GM21529 (cell line): ENCODE data around the gene TLR2.
"Not testable (repeated sequence)": the region's sequence is repeated elsewhere in the genome, so short reads cannot be mapped to it uniquely, and the experiment has no call there.

Experiments
- ATAC-seq: cut with Tn5 transposase; IDR thresholded peaks from one replicate; pipeline ENCODE4 v1.9.1; 2021; ENCODE audit not compliant: unreplicated experiment

Gene TLR2

GRCh38 chr4:153655928-153656327, 28.2 kb upstream of the TLR2 start:
- no peak for ATAC-seq

DNA sequence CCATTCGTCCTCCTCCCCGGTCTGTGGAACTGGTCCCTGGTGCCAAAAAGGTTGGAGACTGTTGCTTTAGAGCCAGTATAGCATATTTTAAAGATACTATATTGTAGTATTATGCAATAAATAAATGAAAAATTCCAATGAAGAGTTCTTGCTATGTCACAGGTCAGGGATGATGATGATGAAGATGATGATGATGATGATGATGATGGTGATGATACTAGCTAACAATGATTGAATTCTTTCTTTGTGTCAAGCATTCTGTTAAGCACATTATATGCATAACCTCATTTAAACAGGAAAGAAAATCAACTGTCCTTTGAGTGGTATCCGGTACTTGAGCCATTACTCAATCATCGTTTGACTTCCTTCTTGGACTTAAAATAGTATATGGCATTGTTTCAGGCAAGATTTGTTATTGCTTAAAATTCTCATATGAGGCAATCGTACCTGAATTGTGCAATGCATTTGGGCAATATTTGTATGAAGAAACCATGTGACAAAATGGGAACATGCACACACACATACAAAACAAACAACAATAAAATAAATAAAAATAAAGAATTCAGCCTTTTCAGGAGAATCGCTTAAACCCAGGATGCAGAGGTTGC, 22.8 kb upstream of the TLR2 start:
- ATAC-seq: no peak

GRCh38 chr4:153661908-153662307, 22.2 kb upstream of the TLR2 start:
- no peak for ATAC-seq

- no peak for ATAC-seq
These were observed 20.4 kb upstream of the TLR2 start for GRCh38 chr4:153663667-153664066.

- not testable (repeated sequence) for ATAC-seq
These were observed 17.6 kb upstream of the TLR2 start for GRCh38 chr4:153666505-153666904.

- no peak for ATAC-seq
These were observed 15.4 kb upstream of the TLR2 start for GRCh38 chr4:153668647-153669046.

DNA sequence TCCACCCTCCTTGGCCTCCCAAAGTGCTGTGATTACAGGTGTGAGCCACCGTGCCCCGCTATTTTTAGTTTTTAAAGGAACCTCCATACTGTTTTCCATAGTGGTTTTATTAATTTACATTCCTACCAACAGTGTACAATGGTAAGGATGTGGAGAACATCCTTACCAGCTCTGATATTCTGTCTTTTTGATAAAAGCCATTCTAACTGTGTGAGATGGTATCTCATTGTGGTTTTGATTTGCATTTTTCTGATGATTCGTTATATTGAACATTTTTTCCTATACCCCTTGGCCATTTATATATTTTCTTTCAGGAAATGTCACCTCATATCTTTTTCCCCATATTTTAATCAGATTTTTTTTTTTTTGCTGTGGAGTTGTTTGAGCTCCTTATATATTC, 14.2 kb upstream of the TLR2 start:
- ATAC-seq: no peak

GRCh38 chr4:153676486-153676885, 7.6 kb upstream of the TLR2 start:
- no peak for ATAC-seq

DNA sequence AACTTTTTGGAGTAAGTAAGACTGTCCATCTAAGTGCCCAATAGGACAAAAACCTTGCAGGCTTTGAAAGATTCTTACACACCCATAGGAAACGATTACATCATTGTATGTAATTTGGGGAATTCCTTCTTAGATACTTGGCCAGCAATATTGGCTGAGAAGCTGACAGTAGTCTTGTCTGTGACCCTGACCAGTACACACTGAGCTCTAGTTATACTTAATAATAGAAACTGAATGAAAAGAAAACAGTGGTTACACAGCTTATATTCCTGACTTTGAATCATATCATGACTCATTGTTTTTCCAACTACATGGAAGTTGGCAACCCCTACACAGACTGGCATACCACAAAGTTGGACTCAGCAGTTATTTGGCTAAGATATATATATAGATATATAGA, 7.1 kb upstream of the TLR2 start:
- no peak for ATAC-seq

DNA sequence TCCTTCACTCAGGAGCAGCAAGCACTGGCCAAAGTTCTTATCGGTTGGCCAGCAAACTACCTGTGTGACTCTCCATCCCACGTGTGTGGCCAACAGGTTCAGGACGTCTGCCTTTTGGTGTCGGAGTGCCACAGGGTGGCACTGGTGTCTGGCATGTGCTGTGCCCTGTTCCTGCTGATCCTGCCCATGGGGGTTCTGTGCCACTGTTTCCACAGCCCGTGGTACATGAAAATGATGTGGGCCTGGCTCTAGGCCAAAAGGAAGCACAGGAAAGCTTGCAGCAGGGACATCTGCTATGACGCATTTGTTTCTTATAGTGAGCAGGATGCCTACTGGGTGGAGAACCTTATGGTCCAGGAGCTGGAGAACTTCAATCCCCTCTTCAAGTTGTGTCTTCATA, 4.6 kb upstream of the TLR2 start:
- ATAC-seq: no peak

- no peak for ATAC-seq
These were observed 308 bp upstream of the TLR2 start for GRCh38 chr4:153683763-153684181.

- ATAC-seq: no peak
These were observed 891 bp downstream of the TLR2 start for GRCh38 chr4:153684971-153685371.

GRCh38 chr4:153704522-153704921, 20.4 kb downstream of the TLR2 start:
- ATAC-seq: no peak

DNA sequence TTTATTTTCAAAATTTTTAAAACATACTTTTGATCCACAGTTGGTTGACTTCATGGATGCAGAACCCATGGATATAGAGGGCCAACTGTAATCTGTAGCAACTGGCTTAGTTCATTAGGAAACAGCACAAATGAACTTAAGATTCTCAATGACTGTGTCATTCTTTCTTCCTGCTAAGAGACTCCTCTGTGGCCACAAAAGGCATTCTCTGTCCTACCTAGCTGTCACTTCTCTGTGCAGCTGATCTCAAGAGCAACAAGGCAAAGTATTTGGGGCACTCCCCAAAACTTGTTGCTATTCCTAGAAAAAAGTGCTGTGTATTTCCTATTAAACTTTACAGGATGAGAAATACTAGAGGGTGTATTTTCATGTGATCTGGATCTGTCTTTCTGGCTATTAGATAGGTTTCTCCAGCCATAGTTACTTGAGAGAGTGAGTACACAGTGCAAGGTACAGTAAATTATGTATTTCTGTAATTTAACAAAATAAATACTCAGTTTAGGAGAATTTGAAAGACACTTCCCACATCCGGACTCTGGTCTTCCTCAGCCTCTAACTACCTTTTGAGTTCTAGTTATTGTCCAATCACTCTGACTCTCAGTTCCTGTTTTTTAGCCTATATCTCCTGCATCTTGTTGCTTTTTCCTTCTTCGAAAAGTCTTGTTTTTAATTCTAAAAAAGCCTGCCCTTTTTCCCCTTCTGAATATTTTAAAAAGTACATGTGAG, 21.8 kb downstream of the TLR2 start:
- peak; percentile 71 for ATAC-seq

DNA sequence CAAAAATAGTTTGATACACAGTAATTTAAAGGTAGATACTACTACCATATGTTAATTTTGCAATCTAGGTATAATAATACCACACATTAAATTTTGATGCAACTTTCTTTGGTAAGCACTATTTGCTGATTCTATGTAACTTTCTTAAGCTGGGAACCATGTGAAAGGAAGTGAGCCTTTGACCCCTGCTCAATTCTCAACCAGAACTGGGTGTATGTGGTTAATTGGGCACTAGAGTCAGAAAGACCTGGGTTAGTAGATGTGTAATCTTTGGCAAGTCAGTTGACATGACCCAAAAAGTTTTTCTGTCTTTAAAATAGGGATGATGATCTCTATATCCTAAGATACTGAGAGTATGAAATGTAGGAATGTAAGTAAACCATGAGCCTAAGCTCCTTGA, 22.4 kb downstream of the TLR2 start:
- no peak for ATAC-seq

DNA sequence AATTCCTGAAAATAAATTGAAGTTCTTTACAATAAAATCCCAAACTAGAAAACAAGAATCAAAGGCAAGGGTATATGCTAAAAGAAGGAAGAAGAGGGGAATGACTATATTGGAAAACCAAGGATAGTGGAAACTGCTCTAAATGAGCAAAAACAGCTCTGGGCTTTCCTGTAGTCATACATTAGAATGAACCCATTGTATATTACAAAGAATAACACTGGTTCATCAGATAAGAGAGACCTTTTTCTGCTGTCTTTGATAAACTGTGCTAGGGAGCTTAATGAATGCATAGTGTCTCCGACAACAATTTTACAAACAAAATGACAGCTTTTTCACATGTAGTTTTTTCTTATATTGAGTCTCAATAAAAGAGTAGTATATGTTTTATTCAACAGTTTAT, 26.6 kb downstream of the TLR2 start:
- ATAC-seq: no peak

DNA sequence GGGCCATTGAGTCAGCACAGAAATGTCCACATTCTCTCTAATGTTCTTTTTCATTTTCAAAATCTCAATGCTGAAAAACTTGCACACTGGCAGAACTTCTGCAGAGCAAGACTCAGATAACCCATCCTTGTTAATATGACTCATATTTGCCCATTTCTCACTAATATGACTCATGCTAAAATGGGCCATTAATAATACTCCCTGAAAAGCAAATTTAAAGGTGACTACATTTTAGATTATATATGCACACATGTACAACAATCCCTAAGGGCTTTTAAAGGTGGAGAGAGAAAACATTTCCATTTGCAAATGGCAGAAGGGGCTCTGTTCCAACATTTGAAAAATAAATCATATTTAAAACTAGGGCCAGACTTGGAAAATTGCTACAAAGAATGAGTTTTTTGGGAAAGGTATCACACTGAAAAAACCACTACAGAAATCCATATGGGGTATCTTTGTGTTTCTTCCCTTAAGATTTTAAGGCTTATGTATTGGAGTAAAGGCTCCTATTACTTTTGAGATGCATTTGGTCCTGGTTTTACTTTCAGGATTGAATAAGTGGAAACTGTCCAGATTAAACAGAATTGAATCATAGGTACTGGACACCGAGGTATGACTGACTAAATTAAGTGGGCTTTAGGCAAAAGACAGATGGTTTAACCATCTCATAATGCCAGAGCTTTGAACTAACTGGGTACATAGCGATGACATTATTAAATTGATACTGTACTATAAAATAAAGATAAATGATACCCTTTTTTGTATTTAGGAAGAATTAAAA, 30.0 kb downstream of the TLR2 start:
- no peak for ATAC-seq

DNA sequence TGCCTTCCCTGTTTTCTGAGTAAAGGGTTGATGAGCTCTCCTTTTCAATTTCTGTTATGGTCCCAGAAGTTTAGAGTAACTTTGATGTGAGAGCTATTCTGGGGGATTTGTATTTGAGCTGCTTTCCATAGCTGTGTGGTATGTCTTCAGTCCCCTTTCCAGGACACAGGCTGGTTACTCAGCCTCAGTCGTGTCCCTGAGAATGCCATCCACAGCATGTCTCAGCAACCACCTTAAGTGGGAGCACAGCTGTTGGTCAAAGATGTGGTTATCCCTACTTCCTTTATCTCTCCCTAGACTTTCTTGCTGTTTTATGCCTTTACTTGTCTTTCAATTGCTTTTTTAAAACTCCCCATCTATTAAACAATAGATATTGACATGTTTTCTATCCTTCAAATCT, 38.0 kb downstream of the TLR2 start:
- no peak for ATAC-seq

GRCh38 chr4:153724606-153725005, 40.5 kb downstream of the TLR2 start:
- no peak for ATAC-seq

DNA sequence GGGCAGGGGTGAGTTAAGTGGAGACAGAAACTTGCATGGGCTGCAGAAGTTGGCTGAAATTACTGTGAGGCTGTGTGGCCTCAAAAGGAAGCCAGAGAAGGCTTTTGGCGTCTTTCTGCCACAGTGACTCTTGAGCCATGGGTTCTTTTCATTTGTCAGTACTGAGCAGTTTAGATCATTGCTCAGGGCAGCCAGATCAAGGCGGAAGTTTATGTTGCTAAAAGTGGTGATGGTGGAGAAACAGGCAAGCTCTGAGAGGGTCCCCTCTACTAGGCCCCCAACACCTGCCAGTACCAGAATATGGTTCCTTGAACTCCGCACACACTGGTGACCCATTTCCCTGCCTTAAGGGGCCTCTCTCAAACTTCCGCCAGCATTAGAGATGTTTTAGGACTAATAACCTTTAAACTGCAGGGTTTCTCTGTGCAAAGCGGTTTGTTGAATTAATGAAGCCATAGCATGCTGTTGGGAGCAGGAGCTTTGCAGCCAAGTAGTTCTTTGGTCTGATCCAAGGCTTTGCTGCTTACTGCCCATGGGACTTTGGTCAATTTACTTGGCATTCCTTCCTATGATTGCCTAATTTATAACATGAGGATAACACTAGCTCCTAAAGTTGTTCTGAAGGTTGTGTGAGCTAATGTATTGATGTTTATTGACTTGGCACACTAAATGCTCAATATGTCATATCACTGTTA, 41.2 kb downstream of the TLR2 start:
- no peak for ATAC-seq

- ATAC-seq: no peak
These were observed 41.7 kb downstream of the TLR2 start for GRCh38 chr4:153725831-153726154.

DNA sequence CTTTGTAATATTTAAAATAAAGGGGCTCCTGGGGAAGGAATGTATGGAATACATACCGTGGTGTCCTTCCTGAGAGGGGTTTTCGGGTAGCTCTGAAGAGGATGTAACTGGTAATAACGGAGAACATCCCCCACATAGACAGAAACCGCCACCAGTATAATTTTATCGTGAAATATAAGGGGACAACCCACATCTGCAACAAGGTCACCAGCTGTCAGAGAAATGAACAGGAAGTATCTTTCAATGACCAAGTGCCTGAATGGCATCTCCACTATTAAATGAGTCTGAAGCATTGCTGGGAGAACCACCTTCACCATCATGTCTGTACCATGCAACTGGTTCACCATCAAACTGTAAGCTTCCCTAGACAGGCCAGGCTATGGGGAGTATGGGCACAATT, 44.1 kb downstream of the TLR2 start:
- no peak for ATAC-seq
